Dermis blood vessel endothelial cell (primary cell): Measurements from ENCODE around the gene FOXF1. TPM values are rescaled to one million over a fixed set of nuclear protein-coding genes. Genes with fewer than 3 reads are reported as not detected.

ENCODE experiments used
- DNase-seq: peaks from one replicate; pipeline ENCODE4 v3.0.0; 2010
- total RNA-seq: library from RNA; depleted of rRNA; stranded (reverse); fragments of >200 nt; gene quantifications from 2 replicates; pipeline ENCODE4 v1.2.3, GENCODE V29; 2014

FOXF1 gene
- total RNA-seq: 0.14 and 0.17 TPM in 2 replicates

GRCh38 chr16:86510465-86511261, at the start of gene FOXF1:
FOXF1 (plus strand) TSS chr16:86510527; CDS start chr16:86510570, 43 bp downstream.
- DNase-seq: peak; percentile 48

GRCh38 chr16:86461037-86461436, 49.3 kb upstream of the FOXF1 start:
- DNase-seq: no peak

- no peak for DNase-seq
Measured at GRCh38 chr16:86462334-86463084, 47.8 kb upstream of the FOXF1 start.

- DNase-seq: no peak
Measured at GRCh38 chr16:86464044-86464443, 46.3 kb upstream of the FOXF1 start.

- no peak for DNase-seq
Measured at GRCh38 chr16:86465434-86465833, 44.9 kb upstream of the FOXF1 start.

GRCh38 chr16:86466696-86467406, 43.5 kb upstream of the FOXF1 start:
- no peak for DNase-seq

- DNase-seq: no peak
Measured at GRCh38 chr16:86467490-86467889, 42.8 kb upstream of the FOXF1 start.

- no peak for DNase-seq
Measured at GRCh38 chr16:86470964-86471363, 39.4 kb upstream of the FOXF1 start.

GRCh38 chr16:86471896-86472295, 38.4 kb upstream of the FOXF1 start:
- DNase-seq: no peak

GRCh38 chr16:86472366-86472765, 38.0 kb upstream of the FOXF1 start:
- no peak for DNase-seq

- DNase-seq: no peak
Measured at GRCh38 chr16:86476956-86477534, 33.3 kb upstream of the FOXF1 start.

- DNase-seq: no peak
Measured at GRCh38 chr16:86477642-86478041, 32.7 kb upstream of the FOXF1 start.

GRCh38 chr16:86478779-86479178, 31.5 kb upstream of the FOXF1 start:
- no peak for DNase-seq

- DNase-seq: no peak
Measured at GRCh38 chr16:86479419-86479818, 30.9 kb upstream of the FOXF1 start.

- no peak for DNase-seq
Measured at GRCh38 chr16:86480444-86480843, 29.9 kb upstream of the FOXF1 start.

- no peak for DNase-seq
Measured at GRCh38 chr16:86481607-86482006, 28.7 kb upstream of the FOXF1 start.

GRCh38 chr16:86484240-86484639, 26.1 kb upstream of the FOXF1 start:
- DNase-seq: no peak

GRCh38 chr16:86485746-86486145, 24.6 kb upstream of the FOXF1 start:
- DNase-seq: no peak

GRCh38 chr16:86490859-86491639, 19.3 kb upstream of the FOXF1 start:
- no peak for DNase-seq

GRCh38 chr16:86491640-86492023, 18.7 kb upstream of the FOXF1 start:
- DNase-seq: no peak

- DNase-seq: no peak
Measured at GRCh38 chr16:86492267-86492960, 17.9 kb upstream of the FOXF1 start.
